ENCODE results near the gene CHRDL1.

DNA sequence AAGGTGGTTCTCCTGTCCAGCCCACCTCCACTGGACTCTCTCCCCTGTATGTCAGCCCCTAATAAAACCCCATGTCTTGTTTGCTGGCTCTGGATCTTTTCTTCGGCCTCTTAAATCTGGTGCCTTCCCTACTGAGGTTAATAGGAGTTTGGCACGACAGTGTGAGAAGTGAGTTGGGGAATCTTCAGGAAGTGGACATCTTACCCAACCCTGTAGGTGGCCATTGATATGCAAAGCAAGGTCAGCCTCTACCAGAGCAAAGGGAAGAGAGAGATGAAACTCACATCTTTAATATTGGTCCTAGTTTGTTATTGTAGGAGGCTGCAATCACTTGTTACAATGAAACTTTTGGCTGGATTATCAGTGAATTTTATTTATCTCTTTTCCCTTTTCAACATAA lies 111.7 kb downstream of the CHRDL1 start:
- TF ChIP-seq, protein P1, sequence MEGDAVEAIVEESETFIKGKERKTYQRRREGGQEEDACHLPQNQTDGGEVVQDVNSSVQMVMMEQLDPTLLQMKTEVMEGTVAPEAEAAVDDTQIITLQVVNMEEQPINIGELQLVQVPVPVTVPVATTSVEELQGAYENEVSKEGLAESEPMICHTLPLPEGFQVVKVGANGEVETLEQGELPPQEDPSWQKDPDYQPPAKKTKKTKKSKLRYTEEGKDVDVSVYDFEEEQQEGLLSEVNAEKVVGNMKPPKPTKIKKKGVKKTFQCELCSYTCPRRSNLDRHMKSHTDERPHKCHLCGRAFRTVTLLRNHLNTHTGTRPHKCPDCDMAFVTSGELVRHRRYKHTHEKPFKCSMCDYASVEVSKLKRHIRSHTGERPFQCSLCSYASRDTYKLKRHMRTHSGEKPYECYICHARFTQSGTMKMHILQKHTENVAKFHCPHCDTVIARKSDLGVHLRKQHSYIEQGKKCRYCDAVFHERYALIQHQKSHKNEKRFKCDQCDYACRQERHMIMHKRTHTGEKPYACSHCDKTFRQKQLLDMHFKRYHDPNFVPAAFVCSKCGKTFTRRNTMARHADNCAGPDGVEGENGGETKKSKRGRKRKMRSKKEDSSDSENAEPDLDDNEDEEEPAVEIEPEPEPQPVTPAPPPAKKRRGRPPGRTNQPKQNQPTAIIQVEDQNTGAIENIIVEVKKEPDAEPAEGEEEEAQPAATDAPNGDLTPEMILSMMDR (IDR thresholded peaks at IDR 0.05) = no peak
- no peak for TF ChIP-seq EZH2 (IDR thresholded peaks at IDR 0.05)
